ENCODE results near the gene CHRNB4.
A peak's percentile ranks its signal among the peaks of the same experiment; 100 is the strongest.

DNA sequence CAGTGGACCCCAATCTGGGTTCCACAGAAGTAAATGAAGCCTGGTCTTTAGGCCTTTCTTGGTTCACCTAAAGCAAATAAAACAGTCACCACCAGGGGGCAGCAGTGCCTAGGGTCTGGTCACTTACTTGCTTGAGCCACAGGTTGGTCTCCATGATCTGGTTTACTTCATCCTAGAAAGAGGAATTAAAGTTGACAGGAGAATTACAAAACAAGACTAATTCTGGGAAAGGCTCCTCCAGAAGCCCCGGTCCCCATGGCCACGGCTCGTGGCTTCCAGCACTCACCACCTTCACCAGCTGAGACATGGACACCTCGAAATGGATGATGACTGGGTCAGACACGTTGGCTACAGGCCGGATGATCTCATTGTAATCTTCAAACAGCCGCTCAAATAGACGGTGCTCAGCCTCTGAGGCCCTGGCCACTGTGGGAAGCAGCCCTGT, 22.5 kb downstream of the CHRNB4 start:
- TF ChIP-seq EZH2 (IDR thresholded peaks at IDR 0.05; ENCODE audit: borderline replicate concordance, low read length) (no peak), CTCF (conservative IDR thresholded peaks at IDR 0.05 in 1 of 2, IDR thresholded peaks at IDR 0.05 in 1 of 2; ENCODE audit: extremely low read depth in 1 of 2, insufficient read depth in 1 of 2, low read depth in 1 of 2, low read length in 2 of 2) (peak; percentile 66 to 76)

Data from mammary epithelial cell (primary cell).